Neuronal stem cell (in vitro differentiated cells): ENCODE measurements around the gene PTPRQ. TPM values are rescaled to one million over a fixed set of nuclear protein-coding genes. Genes with fewer than 3 reads are reported as not detected.
A peak's percentile ranks its signal among the peaks of the same experiment; 100 is the strongest.

ENCODE experiments used
- DNase-seq: peaks from one replicate; pipeline ENCODE4 v3.0.0-alpha.2; 2013; ENCODE audit warnings: low spot score
- H2AFZ ChIP-seq: one replicate; pipeline ENCODE4 v1.6.1; 2013; ENCODE audit warnings: mild to moderate bottlenecking, low read length, inconsistent platforms
- H2AK5ac ChIP-seq: 2 replicates; pipeline ENCODE4 v1.6.1; 2013; ENCODE audit warnings: low read depth, mild to moderate bottlenecking, inconsistent platforms, low read length, moderate library complexity, mixed read lengths
- H2BK120ac ChIP-seq: 2 replicates; pipeline ENCODE4 v1.6.1; 2013; ENCODE audit warnings: low read depth, mild to moderate bottlenecking, inconsistent platforms, low read length, moderate library complexity, mixed read lengths
- H2BK12ac ChIP-seq: one replicate; pipeline ENCODE4 v1.6.1; 2013; ENCODE audit warnings: low read length, inconsistent platforms
- H2BK15ac ChIP-seq: 2 replicates; pipeline ENCODE4 v1.6.1; 2013; ENCODE audit warnings: mild to moderate bottlenecking, low read length, inconsistent platforms, mixed read lengths
- H2BK5ac ChIP-seq: one replicate; pipeline ENCODE4 v1.6.1; 2013; ENCODE audit warnings: inconsistent platforms, mild to moderate bottlenecking, low read length, moderate library complexity
- H3K14ac ChIP-seq: one replicate; pipeline ENCODE4 v1.6.1; 2013; ENCODE audit warnings: low read length, inconsistent platforms
- H3K18ac ChIP-seq: 2 replicates; pipeline ENCODE4 v1.6.1; 2013; ENCODE audit warnings: low read length, inconsistent platforms
- H3K23ac ChIP-seq: 2 replicates; pipeline ENCODE4 v1.6.1; 2013; ENCODE audit warnings: low read depth, mild to moderate bottlenecking, mixed read lengths, low read length, inconsistent platforms; ENCODE audit not compliant: poor library complexity
- H3K27ac ChIP-seq: replicated peaks from 3 replicates; pipeline ENCODE4 v1.5.1; 2013; ENCODE audit warnings: low read length, inconsistent platforms
- H3K27me3 ChIP-seq, 3 experiments: 2 replicates each; pipeline ENCODE4 v1.6.1; 2013; ENCODE audit warnings: low read length in 3 of 3, mild to moderate bottlenecking in 2 of 3, inconsistent platforms in 1 of 3, low read depth in 1 of 3, mixed read lengths in 1 of 3, moderate library complexity in 1 of 3; ENCODE audit not compliant: control insufficient read depth in 3 of 3, insufficient read depth in 3 of 3
- H3K36me3 ChIP-seq, 2 donors: replicated peaks in 1 of 2; 2 replicates each; pipeline ENCODE4 v1.6.1; 2013; ENCODE audit warnings: low read length in 2 of 2; ENCODE audit not compliant: control insufficient read depth in 2 of 2, insufficient read depth in 2 of 2
- H3K4ac ChIP-seq: 2 replicates; pipeline ENCODE4 v1.6.1; 2013; ENCODE audit warnings: inconsistent platforms, mild to moderate bottlenecking, low read length, moderate library complexity
- H3K4me1 ChIP-seq, 2 donors: 1 replicate in 1 of 2; 2 replicates in 1 of 2; pipeline ENCODE4 v1.6.1; 2013; ENCODE audit warnings: low read length in 2 of 2, low read depth in 1 of 2; ENCODE audit not compliant: control insufficient read depth in 2 of 2, insufficient read depth in 1 of 2
- H3K4me2 ChIP-seq: one replicate; pipeline ENCODE4 v1.6.1; 2013; ENCODE audit warnings: mild to moderate bottlenecking, low read length, inconsistent platforms; ENCODE audit not compliant: insufficient read depth, poor library complexity, severe bottlenecking
- H3K4me3 ChIP-seq, 2 donors: 2 replicates each; pipeline ENCODE4 v1.5.1; 2013; ENCODE audit warnings: low read length in 2 of 2, mild to moderate bottlenecking in 2 of 2, inconsistent platforms in 1 of 2, moderate library complexity in 1 of 2
- H3K79me1 ChIP-seq: one replicate; pipeline ENCODE4 v1.6.1; 2013; ENCODE audit warnings: low read depth, mild to moderate bottlenecking, inconsistent platforms, low read length, moderate library complexity
- H3K9ac ChIP-seq: one replicate; pipeline ENCODE4 v1.6.1; 2013; ENCODE audit warnings: mild to moderate bottlenecking, low read depth, low read length, inconsistent platforms; ENCODE audit not compliant: poor library complexity
- H3K9me3 ChIP-seq, 2 donors: replicated peaks in 1 of 2; 2 replicates each; pipeline versions ENCODE3 to v1.6.1; 2013; ENCODE audit warnings: low read length in 2 of 2, mild to moderate bottlenecking in 2 of 2, inconsistent platforms in 1 of 2, low read depth in 1 of 2, mixed read lengths in 1 of 2, moderate library complexity in 1 of 2; ENCODE audit not compliant: control insufficient read depth in 2 of 2, insufficient read depth in 1 of 2
- H4K8ac ChIP-seq: one replicate; pipeline ENCODE4 v1.6.1; 2013; ENCODE audit warnings: low read depth, mild to moderate bottlenecking, inconsistent platforms, low read length, moderate library complexity
- H4K91ac ChIP-seq: one replicate; pipeline ENCODE4 v1.6.1; 2013; ENCODE audit warnings: low read length, low read depth, mild to moderate bottlenecking, inconsistent platforms; ENCODE audit not compliant: poor library complexity
- WGBS, 2 donors: extraction: QIAGEN DNeasy Blood & Tissue Kit; methylation state at CpG; one replicate each; pipeline ENCODE4 v1.1.7; 2013; ENCODE audit warnings: missing lambda C conversion rate in 2 of 2, mixed read lengths in 1 of 2; ENCODE audit not compliant: insufficient read length in 2 of 2, insufficient replicate concordance in 1 of 2; ENCODE audit errors: extremely low coverage in 2 of 2; 5-methylcytosine and 5-hydroxymethylcytosine counted together
- polyA plus RNA-seq, 2 experiments: library from polyadenylated mRNA; stranded (reverse); fragments of 200-250 nt; gene quantifications; one replicate each; pipeline ENCODE4 v1.2.3, GENCODE V29; 2013

PTPRQ gene
- 0.07 TPM for polyA plus RNA-seq (2013, experiment 1 of 2)
- 0.04 TPM for polyA plus RNA-seq (2013, experiment 2 of 2)

DNA sequence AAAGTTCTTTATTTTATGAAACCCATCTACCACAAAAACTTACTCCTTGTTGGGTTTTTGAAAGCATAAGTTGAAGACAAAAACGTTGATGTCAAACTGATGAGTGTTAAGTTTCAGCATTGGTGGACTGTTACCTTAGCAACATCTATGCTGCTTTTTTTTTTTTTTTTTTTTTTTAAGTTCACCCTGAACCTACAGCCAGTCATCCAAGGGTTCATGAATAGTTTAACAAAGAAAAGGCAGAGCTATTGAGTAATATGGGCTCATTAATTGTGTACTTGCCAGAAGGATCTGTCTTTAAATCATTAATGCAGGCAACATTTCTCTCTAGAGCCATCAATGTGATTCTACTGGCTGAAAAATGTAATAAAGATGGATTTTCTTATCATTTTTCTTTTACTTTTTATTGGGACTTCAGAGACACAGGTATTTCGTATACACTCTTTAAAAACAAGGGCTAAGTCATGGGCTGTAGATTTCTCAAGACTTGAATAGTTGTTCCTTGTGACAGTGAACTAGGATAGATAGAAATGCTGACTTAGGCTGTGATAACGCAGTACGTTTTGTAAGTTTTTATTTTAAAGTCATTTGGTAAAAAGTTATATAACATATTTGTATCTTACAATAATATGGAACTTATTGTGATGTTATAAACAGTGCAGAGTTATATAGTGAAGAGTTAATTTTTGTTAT is at the start of gene PTPRQ:
TSS of gene PTPRQ (plus strand) at position 262 of the 693 bp plus-strand sequence. CDS start at position 373, 111 bp downstream.
- H3K9ac ChIP-seq = no peak within 1 kb of the TSS
- no peak within 1 kb of the TSS for H2AK5ac ChIP-seq
- H2BK12ac ChIP-seq = no peak within 1 kb of the TSS
- H2BK15ac ChIP-seq = no peak within 1 kb of the TSS
- H3K4ac ChIP-seq = no peak within 1 kb of the TSS
- peak within 1 kb of the TSS; percentile 31 for H2AFZ ChIP-seq
- H3K27me3 ChIP-seq = no peaks in the 10 kb centered on the region
- H3K4me1 ChIP-seq = peaks cover 0 to 7% of the 10 kb centered on the region in 2 donors
- no peak within 1 kb of the TSS for H3K18ac ChIP-seq
- H4K8ac ChIP-seq = no peak within 1 kb of the TSS
- no peak within 1 kb of the TSS for H2BK120ac ChIP-seq
- no peak for DNase-seq
- no peak within 1 kb of the TSS for H4K91ac ChIP-seq
- no peaks in the 10 kb centered on the region for H3K36me3 ChIP-seq
- no CpG with 5 or more reads among the region's 4 CpGs for WGBS, 2 donors
- H3K23ac ChIP-seq = no peak within 1 kb of the TSS
- H3K27ac ChIP-seq = no peak within 1 kb of the TSS
- H3K4me2 ChIP-seq = no peak within 1 kb of the TSS
- H3K79me1 ChIP-seq = no peaks in the 10 kb centered on the region
- H3K14ac ChIP-seq = no peak within 1 kb of the TSS
- no peak within 1 kb of the TSS for H3K4me3 ChIP-seq
- no peak within 1 kb of the TSS for H2BK5ac ChIP-seq
- peaks cover 0 to 4% of the 10 kb centered on the region in 2 donors for H3K9me3 ChIP-seq

- H2BK120ac ChIP-seq = no peak overlapping the region
- H3K4me3 ChIP-seq = peak overlapping the region in 1 of 2 donors; percentile 5
- H2BK12ac ChIP-seq = peak overlapping the region; percentile 73
- H4K8ac ChIP-seq = peak overlapping the region; percentile 65
- no peak overlapping the region for H4K91ac ChIP-seq
- no peak overlapping the region for H2AK5ac ChIP-seq
- H3K27ac ChIP-seq = no peak overlapping the region
- no peak overlapping the region for H3K14ac ChIP-seq
- no CpG with 5 or more reads among the region's 20 CpGs for WGBS, 2 donors
- H3K4me2 ChIP-seq = no peak overlapping the region
- H3K18ac ChIP-seq = peak overlapping the region; percentile 76
- no peak overlapping the region for H2BK5ac ChIP-seq
- peaks cover 0 to 3% of the 10 kb centered on the region in 2 donors for H3K4me1 ChIP-seq
- H3K27me3 ChIP-seq = no peaks in the 10 kb centered on the region
- H3K4ac ChIP-seq = no peak overlapping the region
- no peaks in the 10 kb centered on the region for H3K79me1 ChIP-seq
- no peak overlapping the region for H3K23ac ChIP-seq
- H2BK15ac ChIP-seq = peak overlapping the region; percentile 58
- DNase-seq = no peak
- no peaks in the 10 kb centered on the region for H3K36me3 ChIP-seq
- peak overlapping the region; percentile 44 for H3K9ac ChIP-seq
- no peaks in the 10 kb centered on the region for H3K9me3 ChIP-seq
- peak overlapping the region; percentile 56 for H2AFZ ChIP-seq
Observed at GRCh38 chr12:80400571-80400991, 43.5 kb upstream of the PTPRQ start.

GRCh38 chr12:80401191-80401590 is 42.8 kb upstream of the PTPRQ start:
- Histone ChIP-seq H2BK15ac (no peak overlapping the region), H2BK120ac (no peak overlapping the region), H3K9ac (no peak overlapping the region), H2BK12ac (no peak overlapping the region), H3K18ac (no peak overlapping the region), H3K23ac (no peak overlapping the region), H3K14ac (no peak overlapping the region), H2AK5ac (no peak overlapping the region), H4K8ac (no peak overlapping the region), H3K4me3 (no peak overlapping the region), H2AFZ (peak overlapping the region; percentile 56), H4K91ac (no peak overlapping the region), H3K4me1 (peaks cover 0 to 3% of the 10 kb centered on the region in 2 donors), H3K79me1 (no peaks in the 10 kb centered on the region), H3K4me2 (no peak overlapping the region), H3K4ac (no peak overlapping the region), H3K9me3 (no peaks in the 10 kb centered on the region), H3K27me3 (no peaks in the 10 kb centered on the region), H3K36me3 (no peaks in the 10 kb centered on the region), H2BK5ac (no peak overlapping the region), H3K27ac (no peak overlapping the region)
- no peak for DNase-seq
- WGBS, 2 donors = no CpG with 5 or more reads among the region's 3 CpGs

DNA sequence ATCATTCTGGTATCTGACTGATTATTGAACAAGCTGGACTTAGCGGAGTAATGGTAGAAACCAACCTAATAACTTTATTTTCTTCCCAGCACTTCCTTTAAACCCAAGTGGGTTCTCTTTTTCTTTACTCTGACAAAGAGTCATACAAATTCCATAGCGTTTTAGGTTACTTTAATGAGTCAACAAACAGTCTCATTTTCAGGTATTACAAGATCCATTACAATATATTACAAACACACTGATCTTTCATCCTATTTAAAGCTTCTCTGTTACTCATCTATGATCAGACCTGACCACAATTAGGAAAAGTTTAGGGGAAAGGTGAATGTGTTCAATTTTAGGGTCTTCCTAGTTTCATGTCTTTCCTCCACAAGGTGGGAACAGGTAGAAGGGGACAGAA is 39.4 kb upstream of the PTPRQ start:
- H2AK5ac ChIP-seq = no peak overlapping the region
- H3K23ac ChIP-seq = no peak overlapping the region
- H3K27me3 ChIP-seq = no peaks in the 10 kb centered on the region
- no peak overlapping the region for H2BK12ac ChIP-seq
- no peak for DNase-seq
- H2AFZ ChIP-seq = no peak overlapping the region
- H3K14ac ChIP-seq = no peak overlapping the region
- H2BK5ac ChIP-seq = no peak overlapping the region
- no peak overlapping the region for H3K27ac ChIP-seq
- H3K36me3 ChIP-seq = no peaks in the 10 kb centered on the region
- no peaks in the 10 kb centered on the region for H3K9me3 ChIP-seq
- no CpG with 5 or more reads among the region's 2 CpGs for WGBS, 2 donors
- H3K4me2 ChIP-seq = no peak overlapping the region
- no peak overlapping the region for H3K4ac ChIP-seq
- H3K9ac ChIP-seq = no peak overlapping the region
- no peaks in the 10 kb centered on the region for H3K79me1 ChIP-seq
- peaks cover 0 to 3% of the 10 kb centered on the region in 2 donors for H3K4me1 ChIP-seq
- H3K4me3 ChIP-seq = no peak overlapping the region
- no peak overlapping the region for H2BK120ac ChIP-seq
- no peak overlapping the region for H4K8ac ChIP-seq
- no peak overlapping the region for H4K91ac ChIP-seq
- H2BK15ac ChIP-seq = no peak overlapping the region
- no peak overlapping the region for H3K18ac ChIP-seq
